ENCODE measurements around the gene KCNJ10. TPM values are rescaled to one million over a fixed set of nuclear protein-coding genes. Genes with fewer than 3 reads are reported as not detected.

The KCNJ10 gene
- polyA plus RNA-seq, 1 donor (not counting 4 experiments of a cell fraction or from before 2014, with no cell fraction given): not detected

- peaks cover 3% of the 10 kb centered on the region for H3K4me1 ChIP-seq (ENCODE audit: control insufficient read depth, extremely low read depth, insufficient read depth, low read length)
- TF ChIP-seq EZH2 (IDR thresholded peaks at IDR 0.05; ENCODE audit: low read length) (no peak), CTCF (optimal IDR thresholded peaks at IDR 0.05 in 1 of 3, IDR thresholded peaks at IDR 0.05 in 1 of 3, conservative IDR thresholded peaks at IDR 0.05 in 1 of 3; ENCODE audit: extremely low read depth in 1 of 3, insufficient read depth in 2 of 3, low read length in 3 of 3) (peak; percentile 49 to 62 (median 57))
- H3K27ac ChIP-seq (ENCODE audit: control insufficient read depth, insufficient read depth, low read length): no peak overlapping the region
- H3K9me3 ChIP-seq (ENCODE audit: control insufficient read depth, low read depth, low read length): no peaks in the 10 kb centered on the region
- FAIRE-seq (peak; percentile 48), DNase-seq (ENCODE audit: low read depth, low spot score) (no peak)
- H4K20me1 ChIP-seq (ENCODE audit: control insufficient read depth, extremely low read depth, insufficient read depth, low read length): no peaks in the 10 kb centered on the region
- H3K27me3 ChIP-seq (ENCODE audit: control insufficient read depth, extremely low read depth, insufficient read depth, low read length): no peaks in the 10 kb centered on the region
- no peak overlapping the region for H3K4me3 ChIP-seq (ENCODE audit: control insufficient read depth in 2 of 3, extremely low read depth in 1 of 3, insufficient read depth in 2 of 3, low read depth in 1 of 3, low read length in 3 of 3)
- no peak overlapping the region for H2AFZ ChIP-seq (ENCODE audit: control insufficient read depth, low read length)
- dilution Hi-C loops (cut with MboI; ENCODE audit: extremely low pct_ligation_motif_present, low sequenced_read_pairs): loop anchor here (5.0 kb wide), 1 partner anchor 88 kb away; no protein-coding TSS in a partner anchor
- H3K79me2 ChIP-seq (ENCODE audit: control insufficient read depth, insufficient read depth, low read length): no peaks in the 10 kb centered on the region
- H3K36me3 ChIP-seq (ENCODE audit: control insufficient read depth in 2 of 2, extremely low read depth in 1 of 2, insufficient read depth in 2 of 2, low read length in 2 of 2): no peaks in the 10 kb centered on the region
- H3K4me2 ChIP-seq (ENCODE audit: control insufficient read depth, extremely low read depth, insufficient read depth, low read depth, low read length): no peak overlapping the region
- no peak overlapping the region for H3K9ac ChIP-seq (ENCODE audit: control insufficient read depth, extremely low read depth, insufficient read depth, low read length)
- no peaks in the 10 kb centered on the region for H3K9me1 ChIP-seq (ENCODE audit: control insufficient read depth, extremely low read depth, insufficient read depth, low read length)
These were observed 39.1 kb upstream of the KCNJ10 start for GRCh38 chr1:160108888-160109662.

DNA sequence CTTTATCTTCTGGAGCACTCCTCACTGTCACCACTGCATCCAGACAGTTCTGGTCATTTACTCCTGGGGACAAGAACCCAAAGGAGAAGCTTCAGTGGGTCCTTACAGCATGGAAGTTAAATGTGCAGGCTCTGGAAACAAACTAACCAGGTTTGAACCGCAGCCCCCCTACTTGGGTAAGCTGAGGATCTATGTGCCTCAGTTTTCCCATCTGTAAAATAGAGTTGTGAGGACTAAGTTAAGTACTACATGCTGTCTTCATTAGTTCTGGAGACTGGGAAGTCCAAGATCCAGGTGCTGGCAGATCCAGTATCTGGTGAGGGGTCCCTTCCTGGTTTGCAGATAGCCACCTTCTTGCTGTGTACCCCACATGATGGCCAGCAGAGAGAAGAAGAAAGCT, 37.6 kb upstream of the KCNJ10 start:
- Histone ChIP-seq H3K4me3 (ENCODE audit: control insufficient read depth in 2 of 3, extremely low read depth in 1 of 3, insufficient read depth in 2 of 3, low read depth in 1 of 3, low read length in 3 of 3) (no peak overlapping the region), H2AFZ (ENCODE audit: control insufficient read depth, low read length) (no peak overlapping the region), H3K27ac (ENCODE audit: control insufficient read depth, insufficient read depth, low read length) (no peak overlapping the region), H3K79me2 (ENCODE audit: control insufficient read depth, insufficient read depth, low read length) (no peaks in the 10 kb centered on the region), H3K9me1 (ENCODE audit: control insufficient read depth, extremely low read depth, insufficient read depth, low read length) (no peaks in the 10 kb centered on the region), H3K36me3 (ENCODE audit: control insufficient read depth in 2 of 2, extremely low read depth in 1 of 2, insufficient read depth in 2 of 2, low read length in 2 of 2) (no peaks in the 10 kb centered on the region), H3K4me2 (ENCODE audit: control insufficient read depth, extremely low read depth, insufficient read depth, low read depth, low read length) (no peak overlapping the region), H4K20me1 (ENCODE audit: control insufficient read depth, extremely low read depth, insufficient read depth, low read length) (no peaks in the 10 kb centered on the region), H3K27me3 (ENCODE audit: control insufficient read depth, extremely low read depth, insufficient read depth, low read length) (no peaks in the 10 kb centered on the region), H3K9me3 (ENCODE audit: control insufficient read depth, low read depth, low read length) (no peaks in the 10 kb centered on the region), H3K9ac (ENCODE audit: control insufficient read depth, extremely low read depth, insufficient read depth, low read length) (no peak overlapping the region), H3K4me1 (ENCODE audit: control insufficient read depth, extremely low read depth, insufficient read depth, low read length) (peaks cover 3% of the 10 kb centered on the region)
- FAIRE-seq (no peak), DNase-seq (ENCODE audit: low read depth, low spot score) (no peak)
- TF ChIP-seq EZH2 (IDR thresholded peaks at IDR 0.05; ENCODE audit: low read length): no peak
- TF ChIP-seq CTCF (optimal IDR thresholded peaks at IDR 0.05 in 1 of 3, IDR thresholded peaks at IDR 0.05 in 1 of 3, conservative IDR thresholded peaks at IDR 0.05 in 1 of 3; ENCODE audit: extremely low read depth in 1 of 3, insufficient read depth in 2 of 3, low read length in 3 of 3): no peak
- dilution Hi-C loops (cut with MboI; ENCODE audit: extremely low pct_ligation_motif_present, low sequenced_read_pairs): loop anchor here (5.0 kb wide), 1 partner anchor 90 kb away; no protein-coding TSS in a partner anchor

Measured in keratinocyte (primary cell).